GM19025 (cell line): ENCODE data around the gene ERMARD.

Source experiments
- ATAC-seq: cut with Tn5 transposase; IDR thresholded peaks from one replicate; pipeline ENCODE4 v1.9.1; 2021; ENCODE audit warnings: mild to moderate bottlenecking, low read depth, moderate library complexity; ENCODE audit not compliant: unreplicated experiment

The ERMARD gene

GRCh38 chr6:169800668-169801395 is 49.4 kb downstream of the ERMARD start:
- ATAC-seq, result peak; percentile 73

- ATAC-seq, result no peak
Observed at GRCh38 chr6:169801396-169802160, 50.2 kb downstream of the ERMARD start.

DNA sequence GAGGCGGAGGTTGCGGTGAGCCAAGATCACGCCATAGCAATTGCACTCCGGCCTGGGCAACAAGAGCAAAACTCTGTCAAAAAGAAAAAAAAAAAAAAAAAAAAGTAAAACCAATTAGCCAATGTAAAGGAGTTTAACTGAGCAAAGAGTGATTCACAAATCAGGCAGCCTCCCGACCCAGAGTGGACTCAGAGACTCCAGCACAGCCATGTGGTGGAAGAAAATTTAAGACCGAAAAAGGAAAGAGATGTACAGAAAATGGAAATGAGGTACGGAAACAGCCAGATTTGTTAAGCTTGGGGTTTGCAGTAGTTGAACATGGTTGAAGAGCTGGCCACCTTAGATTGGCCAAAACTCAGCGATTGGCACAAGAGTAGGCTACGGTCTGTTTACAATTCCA is 51.4 kb downstream of the ERMARD start:
- no peak for ATAC-seq

DNA sequence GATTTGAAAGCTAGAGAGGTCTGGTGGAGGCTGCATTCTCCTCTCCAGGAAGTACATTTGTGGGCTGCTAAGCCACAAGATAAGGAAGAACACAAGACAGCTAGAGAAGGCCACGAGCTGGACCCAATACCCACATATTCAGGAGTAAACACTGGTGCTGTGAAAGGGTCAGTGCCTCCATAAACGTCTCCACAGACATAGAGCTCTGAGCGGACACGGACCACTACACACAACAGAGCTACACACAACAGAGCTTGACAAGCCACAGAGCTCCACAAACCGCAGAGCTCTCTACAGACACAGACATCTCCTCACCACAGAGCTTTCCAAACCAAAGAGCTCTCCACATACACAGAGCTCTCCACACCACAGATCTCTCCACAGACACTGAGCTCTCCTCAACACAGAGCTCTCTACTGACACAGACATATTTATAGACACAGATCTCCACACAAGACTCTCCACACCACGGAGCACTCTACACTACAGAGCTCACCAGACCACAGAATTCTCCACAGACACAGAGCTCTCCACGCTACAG is 51.9 kb downstream of the ERMARD start:
- ATAC-seq, result no peak

- ATAC-seq, result no peak
Observed at GRCh38 chr6:169803816-169804340, 52.5 kb downstream of the ERMARD start.

DNA sequence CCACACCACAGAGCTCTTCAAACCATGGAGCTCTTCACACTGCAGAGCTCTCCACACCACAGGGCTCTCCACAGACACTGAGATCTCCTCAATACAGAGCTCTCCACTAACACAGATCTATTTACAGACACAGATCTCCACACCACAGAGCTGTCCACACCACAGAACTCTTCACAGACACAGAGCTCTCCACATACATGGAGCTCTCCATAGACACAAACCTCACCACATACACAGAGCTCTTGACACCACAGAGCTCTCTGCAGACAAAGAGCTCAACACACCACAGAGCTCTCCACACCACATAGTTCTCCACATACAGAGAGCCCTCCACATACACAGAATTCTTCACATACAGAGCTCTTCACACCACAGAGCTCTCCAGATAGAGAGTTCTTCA is 53.0 kb downstream of the ERMARD start:
- ATAC-seq, result no peak

DNA sequence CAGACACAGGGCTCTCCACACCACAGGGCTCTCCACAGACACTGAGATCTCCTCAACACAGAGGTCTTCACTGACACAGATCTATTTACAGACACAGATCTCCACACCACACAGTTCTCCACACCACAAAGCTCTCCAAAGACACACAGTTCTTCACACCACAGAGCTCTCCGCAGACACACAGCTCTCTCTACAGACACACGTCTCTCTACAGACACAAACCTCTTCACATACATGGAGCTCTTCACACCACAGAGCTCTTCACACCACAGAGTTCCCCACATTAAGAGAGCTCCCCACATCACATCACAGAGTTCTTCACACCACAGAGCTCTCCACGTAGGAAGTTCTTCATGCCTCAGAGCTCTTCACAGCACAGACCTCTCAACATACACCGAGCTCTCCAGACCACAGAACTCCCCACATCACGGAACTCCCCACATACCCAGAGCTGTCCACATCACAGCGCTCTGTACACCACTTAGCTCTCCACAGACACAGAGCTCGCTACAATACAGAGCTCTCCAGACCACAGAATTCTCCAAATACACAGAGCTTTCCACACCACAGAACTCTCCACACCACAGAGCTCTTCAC is 53.9 kb downstream of the ERMARD start:
- no peak for ATAC-seq

DNA sequence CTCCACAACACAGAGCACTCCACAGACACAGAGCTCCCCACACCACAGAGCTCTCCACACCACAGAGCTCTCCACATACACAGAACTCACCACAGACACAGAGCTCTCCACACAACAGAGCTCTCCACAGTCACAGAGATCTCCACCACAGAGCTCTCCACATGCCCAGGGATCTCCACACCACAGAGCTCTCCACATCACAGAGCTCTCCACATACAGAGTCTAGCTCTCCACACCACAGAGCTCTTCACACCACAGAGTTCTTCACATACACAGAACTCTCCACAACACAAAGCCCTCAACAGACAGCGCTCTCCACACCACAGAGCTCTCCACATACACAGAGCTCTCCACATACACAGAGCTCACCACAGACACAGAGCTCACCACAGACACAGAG is 55.3 kb downstream of the ERMARD start:
- ATAC-seq, result no peak

GRCh38 chr6:169807229-169807628 is 55.8 kb downstream of the ERMARD start:
- no peak for ATAC-seq

DNA sequence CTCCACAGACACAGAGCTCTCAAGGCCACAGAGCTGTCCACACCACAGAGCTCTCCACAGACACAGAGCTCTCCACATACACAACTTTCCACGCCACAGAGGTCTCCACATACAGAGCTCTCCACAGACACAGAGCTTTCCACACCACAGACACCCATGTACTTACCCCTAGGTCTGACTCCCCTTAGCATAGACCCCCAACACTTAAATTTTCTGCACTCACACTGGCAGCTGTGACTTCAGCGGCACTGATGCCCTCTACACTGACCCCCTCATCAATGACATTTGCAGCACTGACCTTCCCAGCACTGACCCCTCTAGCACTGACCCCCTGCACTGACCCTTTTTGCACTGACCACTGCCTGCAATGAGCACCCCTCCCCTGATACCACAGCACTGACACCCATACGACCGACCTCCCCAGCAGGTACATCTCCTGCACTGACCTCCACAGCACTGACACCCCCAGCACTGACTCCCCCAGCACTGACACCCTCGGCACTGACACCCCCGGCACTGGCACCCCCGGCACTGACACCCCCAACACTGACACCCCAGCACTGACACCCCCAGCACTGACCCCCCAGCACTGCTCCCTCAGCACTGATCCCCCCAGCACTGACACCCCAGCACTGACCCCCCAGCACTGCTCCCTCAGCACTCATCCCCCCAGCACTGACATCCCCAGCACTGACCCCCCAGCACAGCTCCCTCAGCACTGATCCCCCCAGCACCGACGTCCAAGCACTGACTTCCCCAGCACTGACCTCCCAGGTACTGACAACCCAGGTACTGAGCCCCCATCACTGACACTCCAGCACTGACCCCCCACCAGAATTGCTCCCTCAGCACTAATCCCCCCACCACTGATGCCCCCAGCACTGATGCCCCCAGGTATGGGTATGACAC is 56.5 kb downstream of the ERMARD start:
- no peak for ATAC-seq

- no peak for ATAC-seq
Observed at GRCh38 chr6:169808608-169808967, 57.2 kb downstream of the ERMARD start.

DNA sequence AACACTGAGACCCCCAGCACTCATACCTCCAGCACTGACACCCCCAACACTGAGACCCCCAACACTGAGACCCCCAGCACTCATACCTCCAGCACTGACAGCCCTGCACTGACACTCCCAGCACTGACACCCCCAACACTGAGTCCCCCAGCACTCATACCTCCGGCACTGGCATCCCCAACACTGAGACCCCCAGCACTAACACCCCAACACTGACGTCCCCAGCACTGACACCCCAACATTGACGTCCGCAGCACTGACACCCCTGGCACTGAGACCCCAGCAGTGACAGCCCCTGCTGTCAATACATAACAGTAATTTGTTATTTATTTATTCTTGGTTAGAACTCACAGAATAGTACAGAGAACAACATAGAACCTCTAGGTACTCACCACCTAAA is 58.0 kb downstream of the ERMARD start:
- ATAC-seq, result no peak

DNA sequence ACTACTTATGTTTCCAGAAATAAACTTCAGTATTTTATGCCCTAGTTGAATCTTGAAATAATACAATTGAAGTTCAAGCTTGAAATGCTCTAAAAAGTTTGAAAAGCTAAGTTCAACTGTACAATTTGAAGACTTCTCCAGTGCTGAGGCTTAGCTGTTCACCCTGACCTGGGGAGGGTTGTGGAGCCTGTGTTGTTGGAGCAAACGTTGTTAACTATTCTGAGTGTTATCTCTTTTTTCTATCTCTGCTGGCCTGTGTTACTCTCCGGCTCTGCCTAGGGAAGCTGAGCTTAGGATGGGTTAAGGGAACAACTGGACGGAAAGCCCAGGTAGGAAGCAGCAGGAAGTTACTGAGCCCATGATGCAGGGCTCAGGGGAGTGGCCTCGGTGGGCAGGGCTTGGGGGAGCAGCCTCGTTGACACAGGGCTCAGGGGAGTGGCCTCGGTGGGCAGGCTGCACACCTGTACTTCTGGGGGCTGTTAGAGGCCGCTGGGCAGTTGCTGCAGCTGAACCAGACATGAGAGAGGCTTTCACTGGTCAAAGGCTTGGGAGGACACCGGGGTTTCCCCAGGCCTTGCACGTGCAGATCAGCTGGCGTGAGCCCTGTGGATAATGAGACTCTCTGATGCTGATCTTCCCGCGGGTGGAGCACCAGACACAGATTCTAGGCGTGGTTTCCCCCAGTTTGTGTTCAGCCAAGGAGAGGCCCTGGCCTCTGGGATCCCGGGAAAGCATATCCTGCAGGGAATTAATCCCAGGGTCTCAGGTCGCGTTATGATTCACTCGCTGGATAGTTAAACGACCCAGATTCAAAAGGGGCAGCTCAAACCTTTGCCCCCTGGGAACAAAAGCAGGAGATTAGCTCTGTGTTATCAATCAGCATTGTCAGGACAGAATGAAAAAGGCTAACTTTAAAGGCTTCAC is 58.9 kb downstream of the ERMARD start:
- no peak for ATAC-seq

DNA sequence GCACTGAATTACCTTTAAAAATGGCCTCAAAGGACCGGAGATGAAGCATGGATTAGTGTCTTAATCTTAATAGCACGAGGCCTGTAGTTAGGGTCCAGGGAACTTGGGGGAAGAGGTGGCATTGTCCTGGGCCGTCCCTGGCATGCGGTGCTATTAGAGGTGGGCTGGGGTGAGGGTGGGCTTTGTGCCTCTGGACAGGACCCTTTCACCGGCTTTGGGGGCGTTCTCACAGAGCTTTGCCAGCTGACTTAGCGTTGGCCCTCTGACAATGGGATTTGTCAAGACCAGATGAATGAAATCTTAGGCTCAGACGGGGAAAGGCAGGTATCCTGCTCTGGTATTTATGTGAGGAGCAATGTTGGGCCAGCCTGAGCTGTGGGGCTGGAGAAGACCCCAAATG is 59.6 kb downstream of the ERMARD start:
- ATAC-seq, result no peak

DNA sequence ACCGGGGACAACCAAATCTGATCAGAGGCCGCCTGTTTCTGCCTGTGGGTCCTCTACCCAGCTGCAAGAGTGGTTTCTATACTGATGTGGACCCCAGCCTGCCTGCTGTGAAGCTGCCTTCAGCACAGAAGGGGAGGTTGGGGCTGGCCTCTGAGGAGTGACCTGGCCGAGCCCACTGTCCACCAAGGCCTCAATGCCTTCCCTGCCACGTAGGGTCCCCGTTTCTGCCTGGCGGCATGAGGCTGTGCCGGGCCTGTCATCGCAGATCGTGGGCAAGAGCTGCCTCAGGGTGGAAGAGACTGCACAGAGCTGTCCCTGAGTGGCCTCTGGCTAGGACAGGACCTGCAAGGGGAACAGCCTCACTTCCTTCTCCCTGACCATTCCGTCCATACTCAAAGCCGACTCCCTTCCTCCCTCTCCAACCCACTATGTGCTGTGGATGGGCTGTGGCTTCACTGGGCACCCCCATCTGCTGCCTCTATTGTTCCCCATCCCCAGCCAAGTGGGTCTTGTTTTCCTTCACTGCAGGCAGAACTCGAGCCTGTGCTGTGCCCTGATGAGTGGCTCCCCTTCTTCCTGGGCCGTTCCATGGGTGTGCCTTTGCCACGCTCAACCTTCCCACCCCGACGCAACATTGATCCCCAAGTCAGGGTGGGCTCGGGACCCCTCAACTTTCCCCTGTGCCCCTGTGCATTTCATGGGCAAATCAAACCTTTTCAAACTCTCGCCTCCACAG is 60.3 kb downstream of the ERMARD start:
- no peak for ATAC-seq

DNA sequence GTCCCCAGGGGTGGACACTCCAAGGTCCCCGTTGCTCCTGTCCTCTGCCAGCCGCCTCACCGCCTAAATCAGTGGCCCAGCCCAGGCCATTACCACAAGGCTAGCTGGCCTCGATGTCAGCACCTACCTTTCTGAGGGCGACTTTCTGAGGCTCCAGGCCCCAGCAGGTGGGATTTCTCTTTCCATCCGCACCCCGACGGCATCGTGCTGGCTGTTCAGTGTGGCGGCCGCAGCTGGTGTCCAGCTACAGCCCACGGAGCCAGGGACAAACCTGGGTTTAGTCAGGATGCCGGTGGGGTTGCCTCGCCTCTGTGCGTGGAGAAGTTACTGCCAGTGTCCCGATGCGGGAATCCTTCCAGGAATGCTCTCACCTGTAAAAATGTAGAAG is 60.8 kb downstream of the ERMARD start:
- no peak for ATAC-seq

- no peak for ATAC-seq
Observed at GRCh38 chr6:169813969-169814368, 62.5 kb downstream of the ERMARD start.

- no peak for ATAC-seq
Observed at GRCh38 chr6:169816054-169816453, 64.6 kb downstream of the ERMARD start.

DNA sequence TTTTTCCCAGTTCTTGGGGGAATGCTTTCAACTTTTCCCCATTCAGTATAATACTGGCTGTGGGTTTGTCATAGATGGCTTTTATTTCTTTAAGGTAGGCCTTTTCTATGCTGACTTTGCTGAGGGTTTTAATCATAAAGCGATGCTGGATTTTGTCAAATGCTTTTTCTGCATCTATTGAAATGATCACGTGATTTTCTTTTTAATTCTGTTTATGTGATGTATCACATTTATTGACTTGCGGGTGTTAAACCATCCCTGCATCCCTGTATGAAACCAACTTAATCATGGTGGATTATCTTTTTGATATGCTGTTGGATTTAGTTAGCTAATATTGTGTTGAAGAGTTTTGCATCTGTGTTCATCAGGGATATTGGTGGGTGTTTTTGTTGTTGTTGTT is 65.6 kb downstream of the ERMARD start:
- ATAC-seq, result no peak
